ENCODE results near the gene ALMS1. TPM values are rescaled to one million over a fixed set of nuclear protein-coding genes. Genes with fewer than 3 reads are reported as not detected.
A peak's percentile ranks its signal among the peaks of the same experiment; 100 is the strongest.

Gene ALMS1
- total and polyA plus RNA-seq, 7 experiments from 2014 or later = 2.7 to 46.7 (median 23.5) TPM

- peaks cover 0 to 9% (median 4%) of the 10 kb centered on the region in 5 donors for H3K36me3 Mint-ChIP-seq
- Histone ChIP-seq H3K9me3 (ENCODE audit: control insufficient read depth in 2 of 3, low read length in 3 of 3) (no peaks in the 10 kb centered on the region), H3K36me3 (ENCODE audit: control insufficient read depth in 2 of 3, insufficient read depth in 3 of 3, low read length in 3 of 3) (peaks cover 0 to 4% (median 0%) of the 10 kb centered on the region in 3 experiments), H3K4me1 (ENCODE audit: control insufficient read depth in 2 of 2, insufficient read depth in 2 of 2, low read length in 2 of 2) (peaks cover 4 to 18% of the 10 kb centered on the region in 2 donors), H3K27ac (ENCODE audit: low read depth, low read length) (peak overlapping the region; percentile 92), H3K4me3 (ENCODE audit: low read length) (peak overlapping the region; percentile 85), H3K27me3 (ENCODE audit: control insufficient read depth in 2 of 2, insufficient read depth in 2 of 2, low read length in 2 of 2) (no peaks in the 10 kb centered on the region)
- H3K9me3 Mint-ChIP-seq = no peaks in the 10 kb centered on the region
- intact Hi-C loops (cut with micrococcal nuclease) = loop anchor here (1.0 to 10.0 kb wide), 7 partner anchors 275 to 1448 kb away; partner anchors contain the start of genes RAB11FIP5 (in 2 of the 2), C2orf81 (in 1 of the 2), CYP26B1 (in 1 of the 2) and DGUOK (in 1 of the 2)
- H3K27ac Mint-ChIP-seq = peak overlapping the region in 8 of 9 donors; percentile 19 to 98 (median 94)
- POLR2A ChIA-PET = interaction anchor here (0.8 kb wide), 1 partner anchor 328 kb away, joined by 3 read pairs; no protein-coding TSS in a partner anchor
- peaks cover 29 to 54% (median 47%) of the 10 kb centered on the region in 7 donors for H3K4me1 Mint-ChIP-seq
- peaks cover 0 to 12% (median 0%) of the 10 kb centered on the region in 5 donors for H3K27me3 Mint-ChIP-seq
- ATAC-seq (no peak), DNase-seq (peak in 2 of 9 donors; percentile 1 to 2)
- H3K4me3 Mint-ChIP-seq = peak overlapping the region; percentile 81 to 96 (median 90)
- CTCF ChIA-PET = no interaction called here
Observed at GRCh38 chr2:73386894-73387636, 1.4 kb downstream of the ALMS1 start.

GRCh38 chr2:73402386-73403103, 16.9 kb downstream of the ALMS1 start:
- CTCF ChIA-PET = no interaction called here
- Histone ChIP-seq H3K4me3 (ENCODE audit: low read length) (no peak overlapping the region), H3K27ac (ENCODE audit: low read depth, low read length) (no peak overlapping the region), H3K36me3 (ENCODE audit: control insufficient read depth in 2 of 3, insufficient read depth in 3 of 3, low read length in 3 of 3) (peaks cover 0 to 3% (median 0%) of the 10 kb centered on the region in 3 experiments), H3K27me3 (ENCODE audit: control insufficient read depth in 2 of 2, insufficient read depth in 2 of 2, low read length in 2 of 2) (no peaks in the 10 kb centered on the region), H3K9me3 (ENCODE audit: control insufficient read depth in 2 of 3, low read length in 3 of 3) (peaks cover 0 to 12% (median 0%) of the 10 kb centered on the region in 3 experiments), H3K4me1 (ENCODE audit: control insufficient read depth in 2 of 2, insufficient read depth in 2 of 2, low read length in 2 of 2) (no peaks in the 10 kb centered on the region)
- H3K4me1 Mint-ChIP-seq = peaks cover 6 to 38% (median 29%) of the 10 kb centered on the region in 7 donors
- peaks cover 24 to 78% (median 58%) of the 10 kb centered on the region in 5 donors for H3K36me3 Mint-ChIP-seq
- ATAC-seq (no peak), DNase-seq (peak in 1 of 9 donors; percentile 0)
- H3K27me3 Mint-ChIP-seq = no peaks in the 10 kb centered on the region
- no peak overlapping the region for H3K27ac Mint-ChIP-seq
- H3K4me3 Mint-ChIP-seq = no peak overlapping the region
- POLR2A ChIA-PET = no interaction called here
- H3K9me3 Mint-ChIP-seq = peaks cover 3 to 42% (median 23%) of the 10 kb centered on the region in 11 donors
- intact Hi-C loops (cut with micrococcal nuclease) = no loop called here

GRCh38 chr2:73403237-73403636, 17.6 kb downstream of the ALMS1 start:
- peaks cover 3 to 39% (median 23%) of the 10 kb centered on the region in 11 donors for H3K9me3 Mint-ChIP-seq
- DNase-seq (no peak), ATAC-seq (no peak)
- ChIA-PET POLR2A (no interaction called here), CTCF (no interaction called here)
- H3K4me1 Mint-ChIP-seq = peaks cover 6 to 38% (median 31%) of the 10 kb centered on the region in 7 donors
- Histone ChIP-seq H3K9me3 (ENCODE audit: control insufficient read depth in 2 of 3, low read length in 3 of 3) (peaks cover 0 to 12% (median 0%) of the 10 kb centered on the region in 3 experiments), H3K27me3 (ENCODE audit: control insufficient read depth in 2 of 2, insufficient read depth in 2 of 2, low read length in 2 of 2) (no peaks in the 10 kb centered on the region), H3K36me3 (ENCODE audit: control insufficient read depth in 2 of 3, insufficient read depth in 3 of 3, low read length in 3 of 3) (peaks cover 0 to 3% (median 0%) of the 10 kb centered on the region in 3 experiments), H3K27ac (ENCODE audit: low read depth, low read length) (no peak overlapping the region), H3K4me3 (ENCODE audit: low read length) (no peak overlapping the region), H3K4me1 (ENCODE audit: control insufficient read depth in 2 of 2, insufficient read depth in 2 of 2, low read length in 2 of 2) (no peaks in the 10 kb centered on the region)
- H3K36me3 Mint-ChIP-seq = peaks cover 24 to 74% (median 54%) of the 10 kb centered on the region in 5 donors
- intact Hi-C loops (cut with micrococcal nuclease) = no loop called here
- H3K27ac Mint-ChIP-seq = no peak overlapping the region
- no peaks in the 10 kb centered on the region for H3K27me3 Mint-ChIP-seq
- H3K4me3 Mint-ChIP-seq = no peak overlapping the region

GRCh38 chr2:73404409-73404808, 18.8 kb downstream of the ALMS1 start:
- Mint-ChIP-seq H3K4me3 (no peak overlapping the region), H3K27ac (no peak overlapping the region), H3K27me3 (no peaks in the 10 kb centered on the region), H3K36me3 (peaks cover 19 to 66% (median 51%) of the 10 kb centered on the region in 5 donors), H3K4me1 (peaks cover 6 to 38% (median 29%) of the 10 kb centered on the region in 7 donors), H3K9me3 (peaks cover 3 to 31% (median 19%) of the 10 kb centered on the region in 11 donors)
- intact Hi-C loops (cut with micrococcal nuclease) = no loop called here
- CTCF ChIA-PET = interaction anchor here (0.6 kb wide), 1 partner anchor 47 kb away, joined by 3 read pairs; no protein-coding TSS in a partner anchor
- H3K4me1 ChIP-seq (ENCODE audit: control insufficient read depth in 2 of 2, insufficient read depth in 2 of 2, low read length in 2 of 2) = no peaks in the 10 kb centered on the region
- H3K27ac ChIP-seq (ENCODE audit: low read depth, low read length) = no peak overlapping the region
- ATAC-seq (no peak), DNase-seq (no peak)
- H3K36me3 ChIP-seq (ENCODE audit: control insufficient read depth in 2 of 3, insufficient read depth in 3 of 3, low read length in 3 of 3) = no peaks in the 10 kb centered on the region
- POLR2A ChIA-PET = interaction anchor here (0.5 kb wide), 1 partner anchor 11 kb away, joined by 4 read pairs; no protein-coding TSS in a partner anchor
- H3K9me3 ChIP-seq (ENCODE audit: control insufficient read depth in 2 of 3, low read length in 3 of 3) = peaks cover 0 to 8% (median 0%) of the 10 kb centered on the region in 3 experiments
- no peak overlapping the region for H3K4me3 ChIP-seq (ENCODE audit: low read length)
- H3K27me3 ChIP-seq (ENCODE audit: control insufficient read depth in 2 of 2, insufficient read depth in 2 of 2, low read length in 2 of 2) = no peaks in the 10 kb centered on the region

- H3K27me3 Mint-ChIP-seq = no peaks in the 10 kb centered on the region
- no peaks in the 10 kb centered on the region for H3K4me1 ChIP-seq (ENCODE audit: control insufficient read depth in 2 of 2, insufficient read depth in 2 of 2, low read length in 2 of 2)
- ChIA-PET CTCF (interaction anchor here (0.7 kb wide), 1 partner anchor 839 kb away, joined by 4 read pairs; no protein-coding TSS in a partner anchor), POLR2A (no interaction called here)
- H3K4me1 Mint-ChIP-seq = peaks cover 3 to 37% (median 23%) of the 10 kb centered on the region in 7 donors
- H3K9me3 ChIP-seq (ENCODE audit: control insufficient read depth in 2 of 3, low read length in 3 of 3) = peaks cover 0 to 8% (median 0%) of the 10 kb centered on the region in 3 experiments
- DNase-seq (no peak), ATAC-seq (no peak)
- H3K9me3 Mint-ChIP-seq = peaks cover 0 to 29% (median 17%) of the 10 kb centered on the region in 11 donors
- no peak overlapping the region for H3K4me3 ChIP-seq (ENCODE audit: low read length)
- no peak overlapping the region for H3K27ac ChIP-seq (ENCODE audit: low read depth, low read length)
- H3K27ac Mint-ChIP-seq = no peak overlapping the region
- H3K36me3 ChIP-seq (ENCODE audit: control insufficient read depth in 2 of 3, insufficient read depth in 3 of 3, low read length in 3 of 3) = no peaks in the 10 kb centered on the region
- H3K36me3 Mint-ChIP-seq = peaks cover 11 to 58% (median 49%) of the 10 kb centered on the region in 5 donors
- H3K27me3 ChIP-seq (ENCODE audit: control insufficient read depth in 2 of 2, insufficient read depth in 2 of 2, low read length in 2 of 2) = no peaks in the 10 kb centered on the region
- no peak overlapping the region for H3K4me3 Mint-ChIP-seq
- intact Hi-C loops (cut with micrococcal nuclease) = no loop called here
Observed at GRCh38 chr2:73406996-73407395, 21.4 kb downstream of the ALMS1 start.

GRCh38 chr2:73408198-73408597, 22.6 kb downstream of the ALMS1 start:
- Histone ChIP-seq H3K4me1 (ENCODE audit: control insufficient read depth in 2 of 2, insufficient read depth in 2 of 2, low read length in 2 of 2) (no peaks in the 10 kb centered on the region), H3K27ac (ENCODE audit: low read depth, low read length) (no peak overlapping the region), H3K36me3 (ENCODE audit: control insufficient read depth in 2 of 3, insufficient read depth in 3 of 3, low read length in 3 of 3) (no peaks in the 10 kb centered on the region), H3K9me3 (ENCODE audit: control insufficient read depth in 2 of 3, low read length in 3 of 3) (peaks cover 0 to 8% (median 0%) of the 10 kb centered on the region in 3 experiments), H3K27me3 (ENCODE audit: control insufficient read depth in 2 of 2, insufficient read depth in 2 of 2, low read length in 2 of 2) (no peaks in the 10 kb centered on the region), H3K4me3 (ENCODE audit: low read length) (no peak overlapping the region)
- Mint-ChIP-seq H3K9me3 (peaks cover 0 to 24% (median 13%) of the 10 kb centered on the region in 11 donors), H3K4me1 (peaks cover 3 to 30% (median 23%) of the 10 kb centered on the region in 7 donors), H3K36me3 (peaks cover 4 to 52% (median 41%) of the 10 kb centered on the region in 5 donors), H3K27ac (no peak overlapping the region), H3K27me3 (no peaks in the 10 kb centered on the region), H3K4me3 (no peak overlapping the region)
- DNase-seq (no peak), ATAC-seq (no peak)
- intact Hi-C loops (cut with micrococcal nuclease) = no loop called here
- ChIA-PET POLR2A (interaction anchor here (0.8 kb wide), 1 partner anchor 168 kb away, joined by 3 read pairs; no protein-coding TSS in a partner anchor), CTCF (no interaction called here)
